ENCODE data around the gene ASXL3.

ASXL3 gene

GRCh38 chr18:33571998-33572787 is 5.8 kb upstream of the ASXL3 start:
- no peak for TF ChIP-seq CTCF (IDR thresholded peaks at IDR 0.05; ENCODE audit: low read depth, low read length, missing control alignments)
- H3K4me3 ChIP-seq (ENCODE audit: low read depth, low read length) = no peak overlapping the region
- no peak for DNase-seq (ENCODE audit: low read depth)

- DNase-seq (ENCODE audit: low read depth) = no peak
- no peak overlapping the region for H3K4me3 ChIP-seq (ENCODE audit: low read depth, low read length)
- TF ChIP-seq CTCF (IDR thresholded peaks at IDR 0.05; ENCODE audit: low read depth, low read length, missing control alignments) = no peak
Measured at GRCh38 chr18:33573193-33573592, 4.8 kb upstream of the ASXL3 start.

- no peak for TF ChIP-seq CTCF (IDR thresholded peaks at IDR 0.05; ENCODE audit: low read depth, low read length, missing control alignments)
- no peak for DNase-seq (ENCODE audit: low read depth)
- no peak overlapping the region for H3K4me3 ChIP-seq (ENCODE audit: low read depth, low read length)
Measured at GRCh38 chr18:33575451-33575850, 2.6 kb upstream of the ASXL3 start.

GRCh38 chr18:33576999-33577646 is 896 bp upstream of the ASXL3 start:
- no peak for TF ChIP-seq CTCF (IDR thresholded peaks at IDR 0.05; ENCODE audit: low read depth, low read length, missing control alignments)
- H3K4me3 ChIP-seq (ENCODE audit: low read depth, low read length) = no peak overlapping the region
- DNase-seq (ENCODE audit: low read depth) = no peak

GRCh38 chr18:33578518-33579348 is 714 bp downstream of the ASXL3 start:
- TF ChIP-seq CTCF (IDR thresholded peaks at IDR 0.05; ENCODE audit: low read depth, low read length, missing control alignments) = no peak
- no peak for DNase-seq (ENCODE audit: low read depth)
- H3K4me3 ChIP-seq (ENCODE audit: low read depth, low read length) = no peak overlapping the region; the same call in 1 of the 2 replicates

- no peak for TF ChIP-seq CTCF (IDR thresholded peaks at IDR 0.05; ENCODE audit: low read depth, low read length, missing control alignments)
- DNase-seq (ENCODE audit: low read depth) = no peak
- H3K4me3 ChIP-seq (ENCODE audit: low read depth, low read length) = no peak overlapping the region
Measured at GRCh38 chr18:33579349-33580215, 1.6 kb downstream of the ASXL3 start.

Data from GM12864 (cell line).